ENCODE results near the gene ZNF44.
A peak's percentile ranks its signal among the peaks of the same experiment; 100 is the strongest.

DNA sequence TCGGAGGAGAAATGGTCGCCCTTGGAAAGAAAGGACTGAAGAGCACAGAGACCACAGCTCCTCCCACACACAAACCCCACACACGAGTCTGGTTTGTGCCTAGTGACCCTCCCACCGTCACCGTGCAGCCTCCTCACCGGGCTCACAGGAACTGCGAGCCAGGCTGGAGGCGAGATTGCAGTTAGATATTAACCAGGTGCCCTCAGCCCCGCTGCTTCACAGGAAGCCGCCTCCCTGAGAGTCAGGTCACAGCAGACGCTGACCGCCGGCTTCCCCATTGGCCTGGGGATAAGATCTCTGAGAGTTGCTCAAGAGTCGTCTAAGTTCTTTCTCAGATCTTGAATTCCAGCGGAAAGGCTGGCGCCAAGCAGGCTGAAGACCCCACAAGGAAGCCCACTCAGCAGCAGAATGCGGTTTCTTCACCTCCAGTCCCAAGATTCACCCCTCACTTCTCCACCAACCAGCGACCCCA is 870 bp downstream of the ZNF44 start:
- TF ChIP-seq, protein P1, sequence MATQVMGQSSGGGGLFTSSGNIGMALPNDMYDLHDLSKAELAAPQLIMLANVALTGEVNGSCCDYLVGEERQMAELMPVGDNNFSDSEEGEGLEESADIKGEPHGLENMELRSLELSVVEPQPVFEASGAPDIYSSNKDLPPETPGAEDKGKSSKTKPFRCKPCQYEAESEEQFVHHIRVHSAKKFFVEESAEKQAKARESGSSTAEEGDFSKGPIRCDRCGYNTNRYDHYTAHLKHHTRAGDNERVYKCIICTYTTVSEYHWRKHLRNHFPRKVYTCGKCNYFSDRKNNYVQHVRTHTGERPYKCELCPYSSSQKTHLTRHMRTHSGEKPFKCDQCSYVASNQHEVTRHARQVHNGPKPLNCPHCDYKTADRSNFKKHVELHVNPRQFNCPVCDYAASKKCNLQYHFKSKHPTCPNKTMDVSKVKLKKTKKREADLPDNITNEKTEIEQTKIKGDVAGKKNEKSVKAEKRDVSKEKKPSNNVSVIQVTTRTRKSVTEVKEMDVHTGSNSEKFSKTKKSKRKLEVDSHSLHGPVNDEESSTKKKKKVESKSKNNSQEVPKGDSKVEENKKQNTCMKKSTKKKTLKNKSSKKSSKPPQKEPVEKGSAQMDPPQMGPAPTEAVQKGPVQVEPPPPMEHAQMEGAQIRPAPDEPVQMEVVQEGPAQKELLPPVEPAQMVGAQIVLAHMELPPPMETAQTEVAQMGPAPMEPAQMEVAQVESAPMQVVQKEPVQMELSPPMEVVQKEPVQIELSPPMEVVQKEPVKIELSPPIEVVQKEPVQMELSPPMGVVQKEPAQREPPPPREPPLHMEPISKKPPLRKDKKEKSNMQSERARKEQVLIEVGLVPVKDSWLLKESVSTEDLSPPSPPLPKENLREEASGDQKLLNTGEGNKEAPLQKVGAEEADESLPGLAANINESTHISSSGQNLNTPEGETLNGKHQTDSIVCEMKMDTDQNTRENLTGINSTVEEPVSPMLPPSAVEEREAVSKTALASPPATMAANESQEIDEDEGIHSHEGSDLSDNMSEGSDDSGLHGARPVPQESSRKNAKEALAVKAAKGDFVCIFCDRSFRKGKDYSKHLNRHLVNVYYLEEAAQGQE (IDR thresholded peaks at IDR 0.05; ENCODE audit: borderline replicate concordance in 1 of 2, low read depth in 1 of 2, low read length in 2 of 2) = no peak
- TF ChIP-seq ZNF777 (CRISPR knock-in tag; IDR thresholded peaks at IDR 0.05) (peak; percentile 54), EP300 (IDR thresholded peaks at IDR 0.05; ENCODE audit: low read depth in 2 of 2, low read length in 2 of 2) (peak in 1 of 2 experiments; percentile 40; a peak in 1 of 4 replicates), EP300 (CRISPR knock-in tag; IDR thresholded peaks at IDR 0.05; ENCODE audit: borderline replicate concordance) (no peak), ZNF260 (CRISPR knock-in tag; IDR thresholded peaks at IDR 0.05; ENCODE audit: borderline replicate concordance, low read depth) (no peak), ZNF776 (CRISPR knock-in tag; IDR thresholded peaks at IDR 0.05) (no peak), YY1 (IDR thresholded peaks at IDR 0.05; ENCODE audit: insufficient read depth, insufficient replicate concordance, low read depth, low read length) (peak; percentile 16), MYNN (CRISPR knock-in tag; IDR thresholded peaks at IDR 0.05; ENCODE audit: low read depth) (no peak), ARID2 (CRISPR knock-in tag; IDR thresholded peaks at IDR 0.05; ENCODE audit: borderline replicate concordance) (peak; percentile 47; the same call in 1 of the 2 replicates), SKIL (CRISPR knock-in tag; IDR thresholded peaks at IDR 0.05; ENCODE audit: borderline replicate concordance) (peak; percentile 79)
- TF ChIP-seq, protein P2, sequence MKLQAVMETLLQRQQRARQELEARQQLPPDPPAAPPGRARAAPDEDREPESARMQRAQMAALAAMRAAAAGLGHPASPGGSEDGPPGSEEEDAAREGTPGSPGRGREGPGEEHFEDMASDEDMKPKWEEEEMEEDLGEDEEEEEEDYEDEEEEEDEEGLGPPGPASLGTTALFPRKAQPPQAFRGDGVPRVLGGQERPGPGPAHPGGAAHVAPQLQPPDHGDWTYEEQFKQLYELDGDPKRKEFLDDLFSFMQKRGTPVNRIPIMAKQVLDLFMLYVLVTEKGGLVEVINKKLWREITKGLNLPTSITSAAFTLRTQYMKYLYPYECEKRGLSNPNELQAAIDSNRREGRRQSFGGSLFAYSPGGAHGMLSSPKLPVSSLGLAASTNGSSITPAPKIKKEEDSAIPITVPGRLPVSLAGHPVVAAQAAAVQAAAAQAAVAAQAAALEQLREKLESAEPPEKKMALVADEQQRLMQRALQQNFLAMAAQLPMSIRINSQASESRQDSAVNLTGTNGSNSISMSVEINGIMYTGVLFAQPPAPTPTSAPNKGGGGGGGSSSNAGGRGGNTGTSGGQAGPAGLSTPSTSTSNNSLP (IDR thresholded peaks at IDR 0.05; ENCODE audit: low read depth, low read length) = peak; percentile 80

Data from HepG2 (cell line).